GM18870 (cell line): Measurements from ENCODE around the gene MAP3K3.

Experiments used
- ATAC-seq: cut with Tn5 transposase; IDR thresholded peaks from one replicate; pipeline ENCODE4 v1.9.1; 2021; ENCODE audit warnings: moderate library complexity; ENCODE audit not compliant: unreplicated experiment

Gene MAP3K3

DNA sequence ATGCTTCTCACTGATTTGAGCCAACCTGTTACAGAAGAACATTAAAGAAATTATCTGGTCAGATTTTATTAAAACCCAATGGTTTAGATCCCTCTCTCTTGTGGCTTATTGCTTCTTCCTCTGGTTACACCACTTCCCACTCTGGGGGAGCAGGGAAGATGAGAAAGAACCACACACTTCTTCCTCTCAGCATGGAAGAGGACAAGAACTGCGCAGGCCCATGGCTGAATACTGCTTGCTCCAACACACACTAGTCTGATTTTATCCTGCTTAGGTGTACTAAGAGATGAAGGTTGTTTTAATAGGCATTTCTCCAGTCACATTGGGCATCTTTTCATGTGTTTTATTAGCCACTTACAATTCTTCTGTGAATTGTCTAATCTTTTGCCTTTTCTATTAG, 27.6 kb downstream of the MAP3K3 start:
- no peak for ATAC-seq

DNA sequence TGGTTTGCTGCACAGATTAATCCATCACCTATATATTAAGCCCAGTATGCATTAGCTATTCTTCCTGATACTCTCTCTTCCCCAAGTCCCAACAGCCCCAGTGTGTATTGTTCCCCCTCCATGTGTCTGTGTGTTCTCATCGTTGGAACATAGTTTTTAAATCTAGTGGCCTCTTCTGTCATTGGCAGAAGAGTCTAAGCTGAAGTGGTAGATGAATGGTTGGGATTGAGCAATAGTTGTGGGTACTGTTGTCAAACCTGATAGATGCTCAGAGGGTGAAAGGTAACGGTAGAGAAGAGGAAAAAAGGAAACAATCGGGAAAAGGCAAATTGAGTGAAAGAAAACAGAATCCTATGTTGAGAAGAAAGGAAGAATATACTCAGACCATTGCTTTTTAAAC, 29.9 kb downstream of the MAP3K3 start:
- ATAC-seq = no peak

DNA sequence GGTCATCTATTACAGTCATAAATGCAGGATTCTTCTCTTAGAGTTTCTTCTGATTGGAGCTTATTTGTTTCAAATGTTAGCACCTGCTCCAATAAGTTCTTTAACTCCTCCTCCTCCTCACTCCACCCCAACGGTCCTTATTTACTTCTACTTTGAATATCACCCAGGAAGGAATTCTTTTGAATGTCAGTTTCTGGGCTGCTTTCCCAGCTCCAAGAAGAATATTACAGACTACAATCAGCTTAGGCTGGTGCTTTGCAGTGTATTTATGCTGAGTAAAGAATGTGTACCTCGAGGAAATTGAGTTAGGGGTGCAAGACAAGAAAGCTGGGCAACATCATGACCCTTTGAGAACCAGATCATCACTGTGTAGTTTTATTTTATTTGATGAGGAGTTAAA, 30.8 kb downstream of the MAP3K3 start:
- no peak for ATAC-seq

DNA sequence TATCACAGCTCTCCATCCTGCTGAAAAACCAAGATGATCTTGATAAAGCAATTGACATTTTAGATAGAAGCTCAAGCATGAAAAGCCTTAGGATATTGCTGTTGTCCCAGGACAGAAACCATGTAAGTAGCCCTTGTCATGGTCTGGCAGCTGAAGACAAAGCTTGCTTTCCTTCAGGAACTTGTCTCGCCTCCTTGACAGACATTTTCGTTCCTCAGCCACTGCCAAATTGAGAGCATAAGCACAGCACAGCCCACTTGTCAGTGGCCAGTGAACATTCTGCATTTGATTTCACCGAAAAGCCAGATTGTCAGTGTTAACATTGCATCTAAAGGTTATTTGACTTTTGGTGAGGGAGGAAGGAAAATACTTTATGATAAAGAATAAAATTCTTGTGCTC, 35.6 kb downstream of the MAP3K3 start:
- ATAC-seq = no peak

DNA sequence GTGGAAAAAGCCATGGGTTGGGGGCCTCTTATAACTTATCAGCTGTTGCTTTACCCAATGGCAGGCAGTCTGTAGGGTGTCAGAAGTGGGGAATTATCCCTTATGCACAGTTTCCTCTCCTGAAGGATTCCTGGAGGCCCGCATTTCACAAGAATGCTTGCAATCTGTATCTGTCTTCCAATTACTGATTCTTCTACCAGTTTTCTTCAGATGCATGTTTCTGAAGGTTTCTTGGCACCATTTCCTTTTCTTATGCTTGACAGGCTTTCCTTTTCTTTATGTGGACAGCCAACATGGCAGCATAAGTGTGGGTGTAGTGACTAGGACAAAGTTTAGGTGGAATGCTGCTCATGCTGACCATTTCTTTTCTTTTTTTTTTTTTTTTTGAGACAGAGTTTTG, 36.1 kb downstream of the MAP3K3 start:
- ATAC-seq = no peak

DNA sequence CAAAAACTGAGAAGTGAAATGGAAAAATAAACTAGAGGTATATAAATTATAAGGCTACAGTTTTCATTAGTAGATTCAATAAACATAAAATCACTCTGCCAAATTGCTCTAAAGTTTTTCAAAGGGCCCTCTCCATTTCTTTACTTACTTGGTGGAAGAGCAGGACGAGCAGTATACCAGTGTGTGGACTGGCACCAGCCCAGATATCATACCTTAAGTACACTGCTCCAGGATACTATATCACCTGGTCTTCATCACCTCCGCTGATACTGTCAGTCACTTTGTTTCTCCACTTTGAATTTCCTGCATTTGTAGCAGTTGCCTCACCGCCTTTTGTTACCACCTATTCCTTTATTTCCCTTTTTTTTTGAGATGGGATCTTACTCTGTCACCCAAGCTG, 37.6 kb downstream of the MAP3K3 start:
- no peak for ATAC-seq

DNA sequence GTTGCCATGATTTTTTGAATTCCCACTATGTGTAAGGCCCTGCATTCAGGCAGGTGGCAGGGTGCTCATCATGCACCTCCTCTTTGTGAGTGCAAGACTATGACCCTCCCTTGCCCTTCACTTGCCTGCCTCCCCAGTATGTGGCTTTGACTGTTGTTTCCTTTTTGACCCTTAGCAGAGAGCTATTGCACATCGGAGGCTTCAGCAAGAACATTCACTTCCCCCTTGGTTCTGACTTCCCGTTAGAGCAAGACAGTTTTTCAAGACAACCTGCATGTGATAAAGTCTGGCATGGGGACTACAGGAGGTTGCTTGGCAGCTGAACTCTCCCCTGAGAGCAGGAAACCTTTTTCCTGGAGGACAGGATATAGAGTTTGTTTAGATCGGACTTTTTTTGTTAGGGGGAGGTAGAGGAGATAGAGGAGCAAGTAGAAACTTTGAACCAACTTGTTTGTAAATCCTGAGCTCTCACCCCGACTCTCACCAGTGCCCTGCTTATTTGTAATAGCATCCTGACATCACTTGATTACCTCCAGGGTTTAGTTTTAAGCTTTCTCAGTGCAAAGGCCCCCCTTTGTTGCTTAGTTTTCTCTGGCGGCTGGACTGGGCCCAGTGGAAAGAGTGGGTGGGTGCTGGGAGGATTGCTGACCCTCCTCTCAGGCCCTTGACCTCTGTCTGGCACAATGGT, 43.5 kb downstream of the MAP3K3 start:
- no peak for ATAC-seq

DNA sequence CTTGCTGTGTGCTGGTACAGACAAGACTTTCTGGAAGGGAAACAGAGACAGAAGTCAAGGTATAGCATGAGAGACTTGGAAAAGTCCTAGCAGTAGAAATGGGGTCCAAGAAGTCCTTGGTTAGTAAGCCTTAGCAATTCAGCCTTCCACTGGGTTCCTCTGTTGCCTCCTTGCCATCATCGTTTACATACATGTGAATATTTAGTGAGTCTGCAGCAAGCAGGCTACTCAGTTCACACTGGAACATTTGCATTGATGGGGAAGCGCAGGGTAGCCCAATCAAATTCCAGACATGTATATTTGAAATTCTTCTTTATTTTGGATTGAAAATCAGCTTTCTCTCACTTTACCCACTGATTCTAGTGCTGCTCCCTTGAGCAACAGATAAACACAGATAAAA, 50.6 kb downstream of the MAP3K3 start:
- no peak for ATAC-seq

DNA sequence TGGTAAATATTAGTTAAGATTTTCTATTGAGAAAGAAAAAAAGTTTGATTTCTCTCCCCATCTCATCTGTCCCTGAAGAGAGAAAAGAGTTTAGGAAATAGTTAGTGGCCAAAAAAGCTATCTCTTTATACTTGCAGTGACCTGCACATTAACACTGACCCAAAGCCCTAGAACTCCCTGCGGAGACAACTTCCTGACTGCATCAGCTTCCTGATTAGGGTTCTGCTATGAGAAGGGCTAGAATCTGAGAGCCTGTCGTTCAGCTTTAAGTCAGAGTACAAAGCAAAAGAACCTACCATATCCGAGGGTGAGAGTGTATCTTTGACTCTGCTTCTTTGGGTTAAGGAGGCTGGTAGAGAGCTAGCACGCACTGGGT, 53.0 kb downstream of the MAP3K3 start:
- ATAC-seq = no peak

DNA sequence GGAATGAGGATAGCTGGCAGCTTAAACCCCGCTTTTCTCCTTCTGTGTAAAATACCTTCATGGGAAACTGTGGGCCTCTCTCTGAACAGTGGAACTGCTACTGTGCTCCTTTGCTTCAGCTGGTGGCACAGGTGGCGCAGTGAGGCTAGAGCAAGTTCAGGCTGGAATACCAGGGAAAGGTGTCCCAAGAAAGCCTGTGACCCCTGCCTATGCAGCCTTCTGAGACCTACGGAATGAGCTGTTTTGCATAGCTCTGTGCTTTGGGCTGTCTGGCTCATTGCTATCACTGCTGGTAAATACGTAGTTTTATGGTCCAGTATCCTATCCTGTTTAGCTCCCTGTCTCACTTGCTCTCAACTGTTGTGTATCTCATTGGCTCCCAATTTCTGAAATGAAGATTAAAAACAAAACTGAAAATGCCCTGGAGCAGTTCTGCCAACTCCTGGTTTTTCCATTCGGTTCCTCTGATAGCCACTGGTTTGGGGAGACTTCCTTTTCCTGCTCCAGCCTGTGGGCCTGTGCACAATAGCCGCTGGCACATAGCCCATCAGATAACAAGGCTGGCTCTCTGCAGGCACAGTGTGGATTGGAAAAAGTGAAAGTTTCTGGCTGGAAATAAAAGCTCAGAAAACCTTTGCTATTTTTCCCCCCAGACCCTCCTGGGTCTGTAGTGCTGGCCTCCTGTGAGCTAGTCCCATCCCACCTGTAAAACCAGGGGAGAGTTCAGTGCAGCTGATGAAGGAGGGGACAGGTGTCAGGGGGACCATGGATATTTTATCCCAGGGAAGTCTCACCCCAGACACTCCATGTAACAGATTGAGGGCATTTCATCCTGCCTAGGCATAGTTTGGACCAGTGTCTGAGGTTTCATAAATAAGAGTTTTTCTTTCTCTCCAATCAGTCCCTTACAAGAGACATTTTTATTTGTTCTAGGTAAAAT, 53.7 kb downstream of the MAP3K3 start:
- no peak for ATAC-seq

DNA sequence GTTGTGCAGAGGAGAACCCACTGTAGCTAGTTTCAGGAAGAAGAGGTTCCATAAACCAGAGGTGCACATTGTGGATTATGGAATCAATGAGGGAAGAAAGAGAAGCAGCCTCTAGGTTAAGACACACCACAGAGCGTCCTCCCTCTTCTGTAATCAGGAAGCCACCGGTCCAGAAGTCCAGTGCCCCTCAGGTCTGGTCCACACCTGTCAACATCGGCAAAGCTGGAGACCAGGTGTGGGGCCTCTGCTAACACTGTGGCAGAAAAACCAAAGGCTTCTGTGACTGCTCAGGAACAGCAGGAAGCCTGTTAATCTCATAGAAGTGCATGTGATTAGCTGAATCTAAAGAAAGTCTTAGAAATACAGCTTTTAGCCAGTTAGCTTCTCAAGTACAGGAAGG, 54.4 kb downstream of the MAP3K3 start:
- no peak for ATAC-seq

DNA sequence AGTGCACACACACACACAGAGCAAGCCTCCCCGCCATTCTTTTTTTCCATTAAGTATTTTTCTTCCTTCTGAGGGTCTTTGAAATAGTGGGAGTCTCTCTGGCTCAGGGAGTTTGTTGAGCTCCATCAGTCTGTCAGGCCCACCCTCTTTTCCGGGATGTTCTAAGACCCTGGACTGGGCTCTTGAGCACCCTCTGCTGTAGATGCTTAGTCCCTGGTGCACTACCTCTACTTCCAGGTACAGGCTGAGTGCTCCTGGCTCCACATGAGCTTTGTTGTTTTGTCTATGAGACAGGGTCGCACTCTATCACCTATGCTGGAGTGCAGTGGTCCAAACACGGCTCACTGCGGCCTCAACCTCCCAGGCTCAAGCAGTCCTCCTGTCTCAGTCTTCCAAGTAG, 57.0 kb downstream of the MAP3K3 start:
- ATAC-seq = no peak

DNA sequence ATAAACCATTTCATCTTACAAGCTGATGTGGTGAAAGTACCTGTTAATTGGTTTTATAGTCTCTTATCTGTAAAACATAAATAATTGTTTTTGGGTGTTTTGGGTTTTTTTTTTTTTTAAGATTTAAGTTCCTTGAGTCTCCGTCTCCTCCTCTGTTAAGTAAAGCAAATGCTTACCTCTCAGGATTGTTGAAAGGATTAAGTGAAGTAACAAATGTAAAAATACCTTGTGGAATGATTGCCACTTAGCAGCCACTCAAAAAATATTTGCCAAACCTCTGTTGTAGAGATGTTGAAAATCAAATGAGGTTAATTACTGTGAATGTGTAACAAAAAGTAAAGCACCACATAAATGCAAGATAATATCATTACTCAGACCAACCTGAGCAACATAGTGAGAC, 58.5 kb downstream of the MAP3K3 start:
- ATAC-seq = no peak

DNA sequence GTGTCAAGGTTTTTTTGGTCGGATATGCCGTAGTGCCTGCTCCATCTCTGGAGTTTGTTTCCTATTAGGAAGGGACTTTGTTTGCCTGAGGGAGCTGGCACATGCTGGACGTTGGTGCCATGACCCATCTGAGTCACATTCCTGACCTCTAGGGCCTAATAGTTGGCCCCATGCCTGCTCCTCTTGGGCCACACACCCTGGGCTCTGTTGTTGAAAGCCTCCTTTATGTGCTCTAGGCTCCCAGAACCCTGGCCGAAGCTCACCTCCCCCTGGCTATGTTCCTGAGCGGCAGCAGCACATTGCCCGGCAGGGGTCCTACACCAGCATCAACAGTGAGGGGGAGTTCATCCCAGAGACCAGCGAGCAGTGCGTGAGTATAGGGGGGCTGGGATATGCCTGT, 59.3 kb downstream of the MAP3K3 start:
- ATAC-seq = no peak

DNA sequence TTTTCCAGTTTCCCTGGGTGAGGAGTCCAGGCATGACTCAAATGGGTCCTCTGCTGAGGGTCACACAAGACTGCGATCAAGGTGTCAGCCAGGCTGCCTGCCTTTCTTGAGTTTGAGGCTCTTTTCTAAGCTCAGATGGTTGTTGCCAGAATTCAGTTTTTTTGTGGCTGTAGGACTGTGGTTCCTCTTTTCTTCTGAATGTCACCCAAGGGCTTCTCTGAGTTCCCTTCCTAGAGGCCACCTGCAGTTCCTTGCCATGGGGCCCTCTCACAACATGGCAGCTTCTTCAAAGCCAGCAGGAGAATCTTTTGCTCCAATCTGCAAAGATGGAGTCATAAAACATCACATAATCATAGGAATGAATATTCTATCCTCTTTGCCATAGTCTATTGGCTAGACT, 60.2 kb downstream of the MAP3K3 start:
- ATAC-seq = no peak

DNA sequence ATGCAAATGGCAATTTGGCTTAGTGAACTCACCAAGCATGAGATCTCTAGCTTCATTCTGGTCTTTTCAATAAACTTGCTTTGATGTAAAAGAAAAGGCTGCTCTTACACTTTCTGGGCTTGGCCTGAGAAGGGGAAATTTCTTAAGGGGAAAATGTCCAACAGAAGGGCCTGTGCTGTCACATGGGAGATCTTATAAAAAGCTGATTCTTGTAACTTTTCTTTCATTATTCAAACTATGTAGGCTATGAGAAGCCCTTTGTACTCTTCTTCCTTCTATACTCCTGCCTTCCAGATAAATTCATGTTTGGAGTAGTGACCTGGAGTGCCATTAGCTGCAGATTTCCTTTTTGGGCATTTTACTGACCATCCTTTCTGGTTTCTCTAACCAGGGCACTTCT, 60.8 kb downstream of the MAP3K3 start:
- ATAC-seq = no peak

DNA sequence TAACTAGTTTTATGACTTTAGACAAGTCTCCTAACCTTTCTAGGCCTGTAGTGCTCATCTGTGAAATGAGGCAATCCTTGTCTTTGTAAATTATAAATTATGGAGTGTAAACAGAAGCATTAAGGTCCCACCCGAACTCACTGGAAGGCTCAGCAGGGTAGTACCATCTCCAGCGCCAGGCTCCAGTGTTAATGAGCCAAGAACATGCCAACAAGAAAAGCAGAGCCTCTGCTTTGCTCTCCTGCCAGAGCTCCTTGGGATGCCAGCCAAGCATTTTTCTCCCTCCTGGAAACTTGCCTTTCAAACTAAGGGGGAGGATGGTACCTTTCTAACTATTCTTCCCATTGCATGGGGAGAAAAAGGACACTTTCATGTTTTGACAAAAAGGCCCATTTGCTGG, 62.8 kb downstream of the MAP3K3 start:
- no peak for ATAC-seq

DNA sequence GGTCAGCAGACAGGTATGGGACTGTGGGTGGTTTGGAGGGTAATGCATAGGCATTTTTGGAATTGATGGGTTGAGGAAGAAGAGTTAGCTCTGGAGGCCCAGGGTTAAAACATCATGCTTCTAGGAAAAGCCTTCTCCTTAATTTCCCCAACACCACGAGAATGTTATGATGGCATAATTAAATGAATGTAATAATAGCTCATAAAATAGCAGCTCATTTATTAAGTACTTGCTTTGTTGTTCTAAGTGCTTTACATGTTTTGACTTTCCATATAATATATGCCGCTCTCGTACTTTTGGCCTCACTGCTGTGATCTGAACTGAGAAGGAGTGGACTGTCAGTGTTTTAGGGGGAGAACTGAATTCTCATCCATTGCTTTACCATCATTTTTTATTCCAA, 63.4 kb downstream of the MAP3K3 start:
- no peak for ATAC-seq

DNA sequence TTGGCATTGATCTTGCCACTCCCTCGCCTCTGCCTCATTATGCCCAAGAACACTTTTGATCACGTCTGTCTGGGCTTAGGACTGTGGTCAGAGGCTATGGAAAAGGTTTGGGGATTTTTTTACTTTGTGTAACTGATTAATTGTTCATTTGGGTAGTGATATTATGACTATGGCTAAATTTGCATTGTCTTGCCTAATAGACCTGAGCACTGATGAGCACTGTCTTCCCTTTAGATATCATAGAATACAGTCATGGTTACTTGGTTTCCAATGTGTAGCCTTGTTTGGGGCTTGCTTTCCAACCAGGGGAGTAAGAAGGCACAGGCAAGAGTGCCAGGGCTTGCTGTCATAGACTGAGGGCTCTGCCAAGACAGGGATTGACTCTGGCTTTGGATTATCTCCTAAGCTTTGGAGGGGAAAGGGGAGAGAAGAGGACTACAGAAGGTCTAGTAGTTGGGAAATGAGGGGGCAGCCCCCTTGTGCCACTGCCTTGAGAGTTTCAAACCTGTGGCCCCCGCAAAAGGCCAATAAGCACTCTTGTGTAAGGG, 64.0 kb downstream of the MAP3K3 start:
- ATAC-seq = no peak

DNA sequence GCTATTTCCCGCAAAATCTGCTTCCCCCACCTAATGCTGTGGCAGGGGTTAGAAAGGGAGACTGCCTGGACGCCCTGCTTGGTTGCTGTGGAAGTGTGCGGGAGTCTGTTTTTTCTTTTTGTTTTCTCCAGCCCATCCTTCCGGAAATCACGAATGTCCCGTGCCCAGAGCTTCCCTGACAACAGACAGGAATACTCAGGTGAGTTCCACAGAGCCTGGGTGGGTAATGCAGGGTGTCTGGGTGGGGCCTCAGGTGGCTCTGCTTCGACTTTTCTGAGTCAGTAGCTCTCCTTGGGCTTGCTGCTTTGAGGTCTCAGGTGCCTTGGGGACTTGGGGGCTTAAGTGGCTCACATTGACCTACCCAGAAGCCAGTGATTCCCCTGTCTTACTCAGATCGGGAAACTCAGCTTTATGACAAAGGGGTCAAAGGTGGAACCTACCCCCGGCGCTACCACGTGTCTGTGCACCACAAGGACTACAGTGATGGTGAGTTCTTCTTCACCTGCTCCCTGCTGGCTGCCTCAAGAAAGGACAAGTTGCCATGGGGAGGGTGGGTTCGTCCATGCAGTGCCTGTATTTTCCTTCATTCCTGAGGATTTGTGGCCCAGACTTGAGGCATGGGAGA, 66.3 kb downstream of the MAP3K3 start:
- ATAC-seq = no peak

DNA sequence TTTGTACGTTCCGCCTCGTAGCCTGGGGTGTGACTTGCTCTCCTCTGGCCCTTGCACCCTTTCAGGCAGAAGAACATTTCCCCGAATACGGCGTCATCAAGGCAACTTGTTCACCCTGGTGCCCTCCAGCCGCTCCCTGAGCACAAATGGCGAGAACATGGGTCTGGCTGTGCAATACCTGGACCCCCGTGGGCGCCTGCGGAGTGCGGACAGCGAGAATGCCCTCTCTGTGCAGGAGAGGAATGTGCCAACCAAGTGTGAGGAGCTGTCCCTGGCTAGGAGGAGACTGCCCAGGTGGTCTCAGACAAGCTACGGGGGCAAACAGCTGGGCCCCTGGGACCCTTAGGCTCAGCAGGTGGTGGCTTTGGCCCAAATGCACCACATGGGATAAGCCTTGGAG, 67.3 kb downstream of the MAP3K3 start:
- no peak for ATAC-seq
